ENCODE data around the gene MED9.
A peak's percentile ranks its signal among the peaks of the same experiment; 100 is the strongest.

The MED9 gene

GRCh38 chr17:17492571-17492970 is 15.8 kb downstream of the MED9 start:
- no peak for DNase-seq

- no peak for DNase-seq
These were observed 16.6 kb downstream of the MED9 start for GRCh38 chr17:17493249-17493985.

- DNase-seq = no peak
These were observed 17.2 kb downstream of the MED9 start for GRCh38 chr17:17493986-17494466.

- DNase-seq = no peak
These were observed 17.7 kb downstream of the MED9 start for GRCh38 chr17:17494499-17494869.

GRCh38 chr17:17494870-17495535 is 18.2 kb downstream of the MED9 start:
- DNase-seq = peak in 1 of 2 experiments; percentile 8

GRCh38 chr17:17495536-17496188 is 18.9 kb downstream of the MED9 start:
- no peak for DNase-seq

GRCh38 chr17:17496189-17497064 is 19.6 kb downstream of the MED9 start, which contains the start of gene RASD1:
RASD1 (minus strand) TSS chr17:17496395; CDS start chr17:17496181, 214 bp downstream.
- peak; percentile 54 to 61 for DNase-seq

- no peak for DNase-seq
These were observed 20.5 kb downstream of the MED9 start for GRCh38 chr17:17497065-17497844.

- no peak for DNase-seq
These were observed 21.2 kb downstream of the MED9 start for GRCh38 chr17:17497845-17498520.

- no peak for DNase-seq
These were observed 22.0 kb downstream of the MED9 start for GRCh38 chr17:17498606-17499301.

GRCh38 chr17:17499402-17500145 is 22.8 kb downstream of the MED9 start:
- no peak for DNase-seq

GRCh38 chr17:17500999-17501605 is 24.3 kb downstream of the MED9 start:
- DNase-seq = no peak

GRCh38 chr17:17502741-17503565 is 26.2 kb downstream of the MED9 start:
- no peak for DNase-seq

GRCh38 chr17:17503566-17504130 is 26.8 kb downstream of the MED9 start:
- DNase-seq = peak in 1 of 2 experiments; percentile 9

GRCh38 chr17:17504341-17505140 is 27.7 kb downstream of the MED9 start:
- DNase-seq = no peak

- DNase-seq = no peak
These were observed 28.4 kb downstream of the MED9 start for GRCh38 chr17:17505151-17505550.

- DNase-seq = no peak
These were observed 28.9 kb downstream of the MED9 start for GRCh38 chr17:17505610-17506171.
